Caco-2 (cell line): ENCODE results near the gene LSM14A. TPM values are rescaled to one million over a fixed set of nuclear protein-coding genes. Genes with fewer than 3 reads are reported as not detected.

Experiments used
- BruUV-seq: library from RNA; stranded (reverse); fragments of 400-500 nt; replicated peaks from 2 replicates; lab custom pipeline; 2021; lab: Mats Ljungman, UMichigan
- CTCF ChIA-PET: fragments of 300-600 bp; sonication (Branson Sonifier 250); formaldehyde crosslinking; loops from one replicate; lab custom pipeline; 2022; ENCODE audit warnings: antibody characterized with exemption; lab: Charles Lee
- POLR2A ChIA-PET: fragments of 300-600 bp; sonication (Branson Sonifier 250); formaldehyde crosslinking; loops from one replicate; lab custom pipeline; 2022; ENCODE audit warnings: antibody characterized with exemption; lab: Charles Lee
- DNase-seq, 2 experiments: peaks; one replicate each; pipeline versions ENCODE4 v3.0.0 to v3.0.0-alpha.2; 2020 to 2022
- H3K27me3 ChIP-seq: replicated peaks from 2 replicates; pipeline ENCODE4 v1.6.0; 2011; ENCODE audit warnings: low read length; ENCODE audit not compliant: control insufficient read depth, insufficient read depth
- H3K36me3 ChIP-seq: 2 replicates; pipeline ENCODE4 v1.5.1; 2011; ENCODE audit warnings: low read length; ENCODE audit not compliant: control insufficient read depth, insufficient read depth
- H3K4me1 ChIP-seq: fragments of 250-450 bp; sonication (Bioruptor Pico); 2 replicates; pipeline ENCODE4 v1.5.1; 2020; ENCODE audit warnings: mild to moderate bottlenecking
- H3K4me3 ChIP-seq: 2 replicates; pipeline ENCODE4 v1.5.1; 2011; ENCODE audit warnings: low read depth, mild to moderate bottlenecking, control low read depth, low read length
- H3K9me3 ChIP-seq: fragments of 250-450 bp; sonication (Bioruptor Pico); 2 replicates; pipeline ENCODE4 v1.5.1; 2020; ENCODE audit warnings: mild to moderate bottlenecking, moderate library complexity
- H3K27ac Mint-ChIP-seq: one replicate; pipeline ENCODE4 v1.8.0; 2022; ENCODE audit warnings: mixed read lengths; ENCODE audit not compliant: unreplicated experiment
- H3K27me3 Mint-ChIP-seq: one replicate; pipeline ENCODE4 v1.8.0; 2022; ENCODE audit warnings: mixed read lengths; ENCODE audit not compliant: insufficient read depth, unreplicated experiment
- H3K36me3 Mint-ChIP-seq: one replicate; pipeline ENCODE4 v1.8.0; 2022; ENCODE audit warnings: mild to moderate bottlenecking, mixed read lengths; ENCODE audit not compliant: insufficient read depth, unreplicated experiment
- H3K4me1 Mint-ChIP-seq: one replicate; pipeline ENCODE4 v1.8.0; 2022; ENCODE audit warnings: low read depth, mixed read lengths; ENCODE audit not compliant: unreplicated experiment
- H3K4me3 Mint-ChIP-seq: one replicate; pipeline ENCODE4 v1.8.0; 2022; ENCODE audit warnings: mild to moderate bottlenecking, moderate library complexity, mixed read lengths; ENCODE audit not compliant: unreplicated experiment
- H3K9me3 Mint-ChIP-seq: one replicate; pipeline ENCODE4 v1.8.0; 2022; ENCODE audit warnings: mixed read lengths; ENCODE audit not compliant: unreplicated experiment
- intact Hi-C: fragments of 100-400 bp; cut with micrococcal nuclease; formaldehyde crosslinking; loops from one replicate; pipeline ENCODE4 v1.10.0; 2022; ENCODE audit not compliant: unreplicated experiment
- total RNA-seq: library from RNA; stranded (reverse); gene quantifications from 2 replicates; pipeline ENCODE4 v1.2.3, GENCODE V29; 2022
- TF ChIP-seq, protein P1 (sequence below), 2 experiments: fragments of 200-600 bp in 1 of 2; IDR thresholded peaks; 1 replicate in 1 of 2; 2 replicates in 1 of 2; pipeline versions ENCODE4 v1.5.1 to v1.8.0; 2011 to 2022; ENCODE audit warnings: antibody characterized with exemption in 1 of 2, control low read depth in 1 of 2, inconsistent platforms in 1 of 2, low read depth in 1 of 2, low read length in 1 of 2, mild to moderate bottlenecking in 1 of 2, moderate library complexity in 1 of 2; ENCODE audit not compliant: insufficient read depth in 1 of 2, severe bottlenecking in 1 of 2, unreplicated experiment in 1 of 2

The LSM14A gene
- total RNA-seq, 1 experiment from 2014 or later: 233 TPM

DNA sequence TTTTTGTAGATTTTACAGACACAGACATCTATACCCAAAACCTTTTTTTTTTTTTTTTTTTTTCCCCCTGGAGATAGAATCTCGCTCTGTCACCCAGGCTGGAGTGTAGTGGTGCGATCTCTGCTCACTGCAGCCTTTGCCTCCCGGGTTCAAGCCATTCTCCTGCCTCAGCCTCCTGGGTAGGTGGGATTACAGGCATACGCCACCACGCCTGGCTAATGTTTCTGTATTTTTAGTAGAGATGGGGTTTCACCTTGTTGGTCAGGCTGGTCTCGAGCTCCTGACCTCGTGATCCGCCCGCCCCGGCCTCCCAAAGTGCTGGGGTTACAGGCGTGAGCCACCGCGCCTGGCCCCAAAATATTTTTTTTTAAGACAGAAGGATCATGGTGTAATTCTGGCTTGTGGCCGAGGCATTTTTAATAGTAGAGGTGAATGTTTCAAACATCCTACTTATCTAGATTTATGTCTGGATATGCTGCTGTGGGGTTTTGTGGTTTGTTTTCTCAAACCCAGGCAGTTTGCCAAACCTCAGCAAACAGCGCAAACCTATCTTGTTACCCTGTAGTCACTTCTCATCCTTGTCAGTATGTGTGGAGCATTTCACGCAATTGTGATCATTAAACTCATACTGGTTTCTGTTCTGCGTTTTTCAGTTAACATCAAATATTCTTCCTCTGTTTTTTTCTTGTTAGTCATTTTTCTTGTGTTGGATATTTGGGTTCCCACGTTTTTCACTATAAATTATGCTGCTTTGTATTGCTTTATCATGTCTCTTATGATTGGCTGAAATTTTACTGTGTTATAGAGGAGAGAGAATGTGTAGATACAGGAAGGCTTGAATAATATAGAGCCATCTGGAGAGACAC, 45.9 kb downstream of the LSM14A start:
- H3K27ac Mint-ChIP-seq: no peak overlapping the region

DNA sequence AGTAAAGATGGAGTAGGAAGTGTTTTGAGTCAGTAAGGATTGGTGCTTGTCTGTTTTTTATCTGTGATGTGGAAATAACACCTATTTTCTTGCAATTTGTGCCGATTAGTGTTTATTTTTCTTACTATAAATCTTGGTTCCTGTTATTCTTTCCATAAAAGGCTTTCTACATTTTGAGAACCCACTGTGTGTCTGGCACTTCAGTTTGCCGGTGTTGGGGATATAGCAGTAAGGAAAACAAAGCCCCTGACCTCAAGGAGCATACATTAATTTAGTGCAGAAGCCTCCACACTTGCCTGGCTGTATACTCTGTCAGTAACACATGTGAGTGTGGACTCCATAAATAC, 46.5 kb downstream of the LSM14A start:
- Mint-ChIP-seq H3K27me3 (no peaks in the 10 kb centered on the region), H3K27ac (no peak overlapping the region), H3K36me3 (peaks cover 96% of the 10 kb centered on the region), H3K9me3 (no peaks in the 10 kb centered on the region), H3K4me3 (no peak overlapping the region), H3K4me1 (no peaks in the 10 kb centered on the region)
- ChIA-PET POLR2A (no interaction called here), CTCF (interaction anchor here (0.6 to 1.0 kb wide), 2 partner anchors 29 to 42 kb away, joined by 3 to 4 read pairs; no protein-coding TSS in a partner anchor)
- no TSS peak for BruUV-seq
- Histone ChIP-seq H3K27me3 (no peaks in the 10 kb centered on the region), H3K36me3 (peaks cover 7% of the 10 kb centered on the region), H3K4me3 (no peak overlapping the region), H3K9me3 (no peaks in the 10 kb centered on the region), H3K4me1 (no peaks in the 10 kb centered on the region)
- TF ChIP-seq, protein P1, sequence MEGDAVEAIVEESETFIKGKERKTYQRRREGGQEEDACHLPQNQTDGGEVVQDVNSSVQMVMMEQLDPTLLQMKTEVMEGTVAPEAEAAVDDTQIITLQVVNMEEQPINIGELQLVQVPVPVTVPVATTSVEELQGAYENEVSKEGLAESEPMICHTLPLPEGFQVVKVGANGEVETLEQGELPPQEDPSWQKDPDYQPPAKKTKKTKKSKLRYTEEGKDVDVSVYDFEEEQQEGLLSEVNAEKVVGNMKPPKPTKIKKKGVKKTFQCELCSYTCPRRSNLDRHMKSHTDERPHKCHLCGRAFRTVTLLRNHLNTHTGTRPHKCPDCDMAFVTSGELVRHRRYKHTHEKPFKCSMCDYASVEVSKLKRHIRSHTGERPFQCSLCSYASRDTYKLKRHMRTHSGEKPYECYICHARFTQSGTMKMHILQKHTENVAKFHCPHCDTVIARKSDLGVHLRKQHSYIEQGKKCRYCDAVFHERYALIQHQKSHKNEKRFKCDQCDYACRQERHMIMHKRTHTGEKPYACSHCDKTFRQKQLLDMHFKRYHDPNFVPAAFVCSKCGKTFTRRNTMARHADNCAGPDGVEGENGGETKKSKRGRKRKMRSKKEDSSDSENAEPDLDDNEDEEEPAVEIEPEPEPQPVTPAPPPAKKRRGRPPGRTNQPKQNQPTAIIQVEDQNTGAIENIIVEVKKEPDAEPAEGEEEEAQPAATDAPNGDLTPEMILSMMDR (IDR thresholded peaks at IDR 0.05; ENCODE audit: insufficient read depth in 1 of 2, low read depth in 1 of 2, low read length in 1 of 2, severe bottlenecking in 1 of 2, unreplicated experiment in 1 of 2): no peak
- intact Hi-C loops: no loop called here
- no peak for DNase-seq

More for the DNA sequence above, 45.9 kb downstream of the LSM14A start:
- TF ChIP-seq, protein P1 (IDR thresholded peaks at IDR 0.05; ENCODE audit: insufficient read depth in 1 of 2, low read depth in 1 of 2, low read length in 1 of 2, severe bottlenecking in 1 of 2, unreplicated experiment in 1 of 2): no peak
- H3K36me3 ChIP-seq: peaks cover 8% of the 10 kb centered on the region
- Mint-ChIP-seq H3K36me3 (peaks cover 96% of the 10 kb centered on the region), H3K4me3 (no peak overlapping the region), H3K9me3 (no peaks in the 10 kb centered on the region), H3K4me1 (no peaks in the 10 kb centered on the region), H3K27me3 (no peaks in the 10 kb centered on the region)
- H3K4me3 ChIP-seq: no peak overlapping the region
- no peaks in the 10 kb centered on the region for H3K4me1 ChIP-seq
- CTCF ChIA-PET: no interaction called here
- DNase-seq: no peak
- H3K27me3 ChIP-seq: no peaks in the 10 kb centered on the region
- no TSS peak for BruUV-seq
- H3K9me3 ChIP-seq: no peaks in the 10 kb centered on the region
- POLR2A ChIA-PET: no interaction called here
- intact Hi-C loops: no loop called here

DNA sequence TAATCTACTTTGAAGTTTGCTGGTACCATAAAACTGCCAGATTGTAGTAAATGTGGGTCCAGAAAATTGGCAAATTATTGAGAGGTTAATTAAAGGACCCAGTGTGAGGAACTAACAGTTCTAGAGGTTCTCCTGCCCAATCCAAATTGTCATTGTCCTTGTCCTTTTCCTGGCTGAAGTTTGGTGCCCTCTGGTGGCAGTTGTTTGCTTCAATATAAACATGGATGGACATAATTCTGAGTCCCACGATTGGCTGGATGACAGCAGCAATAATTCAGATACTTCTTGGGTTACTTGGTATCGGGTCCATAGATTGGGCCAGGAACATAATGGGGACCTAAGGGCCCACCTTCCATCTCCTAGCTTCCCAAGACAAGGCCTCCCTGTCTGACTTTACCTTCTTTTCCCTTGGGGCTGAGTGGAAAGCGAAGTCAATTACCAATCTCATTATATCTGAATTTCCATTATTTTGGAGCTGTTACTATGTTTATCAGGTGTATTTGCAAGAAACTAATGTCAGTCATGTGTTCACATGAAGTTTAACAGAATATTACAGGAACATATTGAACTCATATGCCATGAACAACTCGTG, 48.3 kb downstream of the LSM14A start:
- intact Hi-C loops: loop anchor here (2.0 kb wide), 1 partner anchor 48 kb away; the partner anchor contains the start of gene LSM14A
- CTCF ChIA-PET: no interaction called here
- Mint-ChIP-seq H3K9me3 (no peaks in the 10 kb centered on the region), H3K4me1 (no peaks in the 10 kb centered on the region), H3K36me3 (peaks cover 96% of the 10 kb centered on the region), H3K4me3 (no peak overlapping the region), H3K27me3 (no peaks in the 10 kb centered on the region), H3K27ac (no peak overlapping the region)
- POLR2A ChIA-PET: no interaction called here
- Histone ChIP-seq H3K4me3 (no peak overlapping the region), H3K27me3 (no peaks in the 10 kb centered on the region), H3K4me1 (no peaks in the 10 kb centered on the region), H3K36me3 (peaks cover 9% of the 10 kb centered on the region), H3K9me3 (no peaks in the 10 kb centered on the region)
- peak; percentile 66 to 80 for DNase-seq
- TF ChIP-seq, protein P1 (IDR thresholded peaks at IDR 0.05; ENCODE audit: insufficient read depth in 1 of 2, low read depth in 1 of 2, low read length in 1 of 2, severe bottlenecking in 1 of 2, unreplicated experiment in 1 of 2): peak; percentile 70 to 81
- no TSS peak for BruUV-seq
